NCI-H2107 (cell line): Measurements from ENCODE around the gene HSP90AB1.

Experiments
- DNase-seq: peaks from one replicate; lab custom pipeline; 2025; lab: John Stamatoyannopoulos, UW

HSP90AB1 gene

DNA sequence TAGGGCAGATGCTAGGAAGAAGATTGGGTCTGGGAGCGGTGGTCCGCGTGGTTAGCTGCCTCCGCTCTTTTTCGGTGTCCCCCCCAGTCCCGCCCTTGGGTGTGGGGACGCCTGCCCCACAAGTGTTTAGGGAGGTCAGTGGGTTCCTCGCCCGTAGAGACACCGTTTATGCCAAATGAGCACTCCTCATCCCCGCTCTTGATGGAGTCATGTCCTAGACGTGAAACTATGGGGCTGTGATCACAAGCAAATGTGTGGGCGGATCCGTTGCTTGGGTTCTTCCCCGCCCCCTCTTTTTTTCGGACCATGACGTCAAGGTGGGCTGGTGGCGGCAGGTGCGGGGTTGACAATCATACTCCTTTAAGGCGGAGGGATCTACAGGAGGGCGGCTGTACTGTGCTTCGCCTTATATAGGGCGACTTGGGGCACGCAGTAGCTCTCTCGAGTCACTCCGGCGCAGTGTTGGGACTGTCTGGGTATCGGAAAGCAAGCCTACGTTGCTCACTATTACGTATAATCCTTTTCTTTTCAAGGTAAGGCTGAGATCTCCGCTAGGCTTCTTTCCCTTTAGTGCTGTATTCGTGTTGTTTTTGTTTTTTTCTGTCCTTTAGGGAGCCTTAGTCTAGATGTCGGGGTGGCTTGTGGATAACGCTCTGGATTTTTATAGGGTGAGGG lies at the start of gene HSP90AB1:
Gene HSP90AB1, plus strand, starts transcription at position 439 of the 675 bp plus-strand sequence. CDS start 1,529 bp downstream, outside the sequence.
- peak; percentile 77 for DNase-seq

DNA sequence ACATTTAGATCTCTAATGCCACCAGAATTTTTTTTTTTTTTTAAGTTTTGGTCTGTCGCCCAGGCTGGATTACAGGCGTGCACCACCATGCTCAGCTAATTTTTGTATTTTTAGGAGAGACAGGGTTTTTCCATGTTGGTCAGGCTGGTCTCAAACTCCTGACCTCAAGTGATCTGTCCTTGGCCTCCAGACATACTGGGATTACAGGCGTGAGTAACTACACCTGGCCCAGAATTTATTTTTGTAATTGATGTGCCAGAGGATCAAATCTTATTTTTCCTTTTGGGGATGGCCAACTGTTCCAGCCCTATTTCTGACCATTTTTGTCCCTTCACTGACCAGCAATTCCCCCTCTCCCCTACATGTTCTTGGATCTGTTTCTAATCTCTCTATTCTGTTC lies 48.2 kb upstream of the HSP90AB1 start:
- DNase-seq = no peak

DNA sequence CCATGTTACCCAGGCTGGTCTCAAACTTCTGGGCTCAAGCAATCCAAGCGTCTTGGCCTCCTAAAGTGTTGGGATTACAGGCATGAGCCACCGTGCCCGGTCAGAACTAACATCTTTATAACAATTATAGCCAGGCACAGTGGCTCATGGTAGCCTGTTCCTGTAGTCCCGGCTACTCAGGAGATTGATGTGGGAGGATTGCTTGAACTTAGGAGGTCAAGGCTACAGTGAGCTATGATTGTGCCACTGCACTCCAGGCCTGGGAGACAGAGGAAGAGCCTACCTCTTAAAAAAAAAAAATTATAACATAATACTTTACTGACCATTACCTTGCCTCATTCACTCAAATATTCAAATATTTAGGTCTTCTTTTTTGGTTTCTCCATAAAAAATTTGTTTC lies 47.0 kb upstream of the HSP90AB1 start:
- DNase-seq = no peak

DNA sequence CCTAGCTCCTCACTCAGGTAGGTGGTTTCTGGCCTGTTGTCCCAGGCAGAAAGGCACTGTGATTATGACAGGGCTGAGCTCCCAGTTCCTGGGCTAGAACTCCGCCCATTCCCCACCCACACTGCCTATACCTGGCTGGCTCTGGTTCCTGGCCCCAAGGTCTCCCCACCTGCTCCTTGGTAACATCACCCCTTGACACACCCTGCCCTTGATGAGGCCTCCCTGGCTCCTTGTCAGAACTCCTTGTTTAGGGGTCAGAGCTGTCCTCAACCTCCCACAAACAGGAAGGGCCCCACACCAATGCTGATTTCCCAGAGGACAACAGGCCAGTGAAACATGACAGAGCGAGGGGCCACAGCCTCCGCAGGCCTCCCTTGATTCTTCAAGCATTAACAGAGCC lies 45.7 kb upstream of the HSP90AB1 start:
- DNase-seq = no peak

DNA sequence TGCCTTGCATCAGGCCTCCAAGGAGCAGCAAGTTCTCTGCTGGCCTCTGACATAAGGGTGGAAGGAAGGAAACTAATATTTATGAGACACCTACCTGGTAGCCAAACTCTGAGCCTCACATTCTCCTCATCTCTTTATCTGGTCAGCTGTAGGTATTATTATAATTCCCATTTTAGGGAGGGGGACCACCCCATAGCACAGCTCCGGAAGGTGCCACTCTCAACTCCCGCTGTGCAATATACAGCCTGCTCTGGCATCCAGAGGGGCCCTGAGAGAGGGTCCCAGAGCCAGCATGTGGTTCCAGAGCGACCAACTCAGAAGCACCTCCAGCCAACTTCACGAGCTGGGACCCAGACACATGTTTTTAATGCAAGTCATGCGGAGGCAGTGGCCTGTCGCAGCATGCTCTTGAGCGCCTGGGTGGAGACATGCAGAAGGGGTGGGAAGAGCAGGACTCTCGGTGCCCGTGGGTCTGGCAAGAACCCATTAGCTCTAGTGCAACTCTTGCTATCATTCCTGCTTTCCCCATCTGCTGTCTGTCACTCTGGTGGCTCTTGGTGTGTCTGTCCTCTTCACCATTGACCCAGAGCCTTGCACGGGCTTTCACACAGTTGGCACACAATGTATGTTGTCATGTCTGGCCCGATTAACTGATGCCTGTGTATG lies 45.1 kb upstream of the HSP90AB1 start:
- DNase-seq = no peak

DNA sequence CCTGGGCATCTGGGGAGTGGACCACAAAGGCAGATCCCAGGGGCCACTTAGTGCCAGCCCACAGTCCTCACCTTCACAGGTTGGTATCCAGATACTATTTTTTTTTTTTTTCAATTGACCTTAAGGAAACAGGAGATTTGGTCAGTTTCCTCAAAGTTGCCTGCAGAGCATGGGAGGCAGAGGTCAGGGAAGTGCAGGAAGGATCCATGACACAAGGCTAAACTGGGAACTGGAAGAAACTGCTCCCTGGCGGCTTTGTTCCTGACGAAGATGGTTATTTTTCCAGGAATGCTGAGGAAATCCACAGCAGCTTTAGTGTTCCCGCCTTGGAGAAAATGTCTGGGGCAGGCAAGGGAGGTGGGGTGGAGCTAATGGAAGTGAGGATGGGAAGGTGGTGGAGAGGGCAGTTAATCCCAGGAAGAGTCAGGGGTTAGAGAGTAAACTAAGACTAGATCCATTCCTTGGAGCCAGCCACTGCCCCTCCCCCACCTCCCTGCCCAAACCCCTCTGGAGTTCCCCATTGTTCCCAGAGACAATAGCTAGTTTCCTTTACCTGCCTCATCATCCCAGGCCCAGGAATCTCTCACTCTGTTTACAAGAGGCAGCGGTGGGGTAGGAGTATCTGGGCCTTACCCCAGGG lies 44.4 kb upstream of the HSP90AB1 start:
- no peak for DNase-seq

DNA sequence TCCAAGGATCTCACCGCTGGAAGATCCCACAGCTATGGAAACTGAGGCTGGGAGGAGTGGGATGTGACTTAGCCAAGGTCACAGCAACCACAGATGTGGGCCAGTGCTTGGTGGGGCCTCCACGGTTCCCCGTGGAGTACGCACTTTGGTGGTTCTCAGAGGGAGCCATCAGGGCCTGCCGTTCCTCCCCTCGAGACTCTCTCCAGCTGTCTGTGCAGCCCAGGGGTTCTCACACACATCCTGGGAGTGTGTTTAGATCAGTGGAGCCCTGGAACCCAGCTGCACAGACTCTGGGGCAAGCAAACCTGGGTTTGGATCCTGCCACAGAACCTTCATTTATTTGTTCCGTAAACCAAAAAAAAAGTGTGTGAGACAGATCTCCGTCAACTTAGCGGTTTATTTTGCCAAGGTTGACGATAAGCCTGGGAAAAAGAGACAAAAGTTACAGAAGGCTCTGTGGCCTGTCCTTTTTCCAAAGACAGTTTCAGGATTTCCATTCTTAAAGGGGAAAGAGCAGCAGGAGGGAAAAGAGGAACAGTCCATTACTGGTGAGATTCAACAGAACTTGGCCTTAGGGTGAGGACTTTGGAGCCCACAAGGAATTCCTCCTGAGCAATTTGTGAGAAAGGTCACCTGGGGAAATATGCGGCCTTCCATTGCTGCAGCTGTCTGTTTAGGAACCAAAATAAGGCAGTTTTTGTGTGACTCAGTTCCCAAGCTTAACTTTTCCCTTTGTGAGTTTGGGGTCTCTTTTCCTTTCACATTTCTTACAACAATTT lies 43.7 kb upstream of the HSP90AB1 start:
- DNase-seq = no peak

DNA sequence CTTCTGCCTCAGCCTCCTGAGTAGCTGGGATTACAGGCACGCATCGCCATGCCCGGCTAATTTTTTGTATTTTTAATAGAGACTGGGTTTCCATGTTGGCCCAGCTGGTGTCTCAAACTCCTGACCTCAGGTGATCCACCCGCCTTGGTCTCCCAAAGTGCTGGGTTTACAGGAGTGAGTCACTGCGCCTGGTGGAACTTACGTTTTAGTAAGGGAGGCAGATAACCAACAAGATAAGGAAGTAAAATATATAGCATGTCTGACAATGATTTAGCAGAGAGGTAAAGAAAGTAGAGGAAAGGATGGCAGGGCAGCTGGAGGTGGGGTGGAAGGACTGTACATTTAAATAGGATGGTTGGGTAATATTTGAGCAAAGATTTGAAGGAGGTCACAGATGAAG lies 42.9 kb upstream of the HSP90AB1 start:
- DNase-seq = no peak

DNA sequence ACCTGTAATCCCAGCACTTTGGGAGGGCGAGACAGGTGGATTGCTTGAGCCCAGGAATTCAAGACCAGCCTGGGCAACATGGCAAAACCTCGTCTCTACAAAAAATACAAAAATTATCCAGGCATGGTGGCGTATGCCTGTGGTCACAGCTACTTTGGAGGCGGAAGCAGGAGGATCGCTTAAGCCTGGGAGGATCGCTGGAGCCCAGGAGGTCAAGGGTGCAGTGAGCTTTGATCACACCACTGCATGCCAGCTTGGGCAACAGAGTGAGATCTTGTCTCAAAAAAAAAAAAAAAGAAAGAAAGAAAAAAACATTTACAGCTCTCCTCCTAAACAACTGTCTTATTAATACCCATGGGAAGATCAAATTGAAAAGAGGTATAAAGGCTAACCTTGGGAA lies 38.9 kb upstream of the HSP90AB1 start:
- no peak for DNase-seq

DNA sequence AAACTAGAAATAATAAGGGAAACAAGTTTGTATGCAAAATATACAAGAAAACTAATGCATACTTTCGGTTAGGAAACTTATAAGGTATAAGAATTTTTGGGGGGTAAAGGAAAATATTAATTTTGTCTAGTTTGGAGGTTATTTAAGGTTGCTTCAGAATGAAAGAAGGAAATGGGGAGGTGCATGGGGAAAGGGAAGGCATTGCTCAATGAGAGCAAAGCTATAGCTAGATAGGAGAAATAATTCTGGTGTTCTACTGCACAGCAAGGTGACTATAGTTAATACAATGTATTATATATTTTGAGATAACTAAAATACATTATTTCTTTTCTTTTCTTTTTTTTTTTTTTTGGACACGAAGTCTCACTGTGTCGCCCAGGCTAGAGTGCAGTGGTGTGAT lies 35.6 kb upstream of the HSP90AB1 start:
- DNase-seq = no peak

DNA sequence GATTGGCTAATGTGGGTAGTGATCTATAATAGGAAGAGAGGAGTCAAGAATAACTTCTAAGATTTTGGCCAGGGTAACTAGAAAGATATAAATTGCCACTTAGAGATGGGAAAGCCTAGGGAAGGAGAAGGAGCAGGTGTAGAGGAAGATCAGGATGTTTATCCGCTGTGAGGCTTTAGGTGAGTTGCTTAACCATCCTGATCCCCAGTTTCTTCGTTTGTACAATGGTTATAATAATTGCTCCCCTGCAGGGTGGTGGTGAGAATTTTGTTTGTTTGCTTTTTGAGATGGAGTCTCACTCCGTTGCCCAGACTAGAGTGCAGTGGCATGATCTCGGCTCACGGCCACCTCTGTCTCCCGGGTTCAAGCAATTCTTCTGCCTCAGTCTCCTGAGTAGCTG lies 32.6 kb upstream of the HSP90AB1 start:
- no peak for DNase-seq

DNA sequence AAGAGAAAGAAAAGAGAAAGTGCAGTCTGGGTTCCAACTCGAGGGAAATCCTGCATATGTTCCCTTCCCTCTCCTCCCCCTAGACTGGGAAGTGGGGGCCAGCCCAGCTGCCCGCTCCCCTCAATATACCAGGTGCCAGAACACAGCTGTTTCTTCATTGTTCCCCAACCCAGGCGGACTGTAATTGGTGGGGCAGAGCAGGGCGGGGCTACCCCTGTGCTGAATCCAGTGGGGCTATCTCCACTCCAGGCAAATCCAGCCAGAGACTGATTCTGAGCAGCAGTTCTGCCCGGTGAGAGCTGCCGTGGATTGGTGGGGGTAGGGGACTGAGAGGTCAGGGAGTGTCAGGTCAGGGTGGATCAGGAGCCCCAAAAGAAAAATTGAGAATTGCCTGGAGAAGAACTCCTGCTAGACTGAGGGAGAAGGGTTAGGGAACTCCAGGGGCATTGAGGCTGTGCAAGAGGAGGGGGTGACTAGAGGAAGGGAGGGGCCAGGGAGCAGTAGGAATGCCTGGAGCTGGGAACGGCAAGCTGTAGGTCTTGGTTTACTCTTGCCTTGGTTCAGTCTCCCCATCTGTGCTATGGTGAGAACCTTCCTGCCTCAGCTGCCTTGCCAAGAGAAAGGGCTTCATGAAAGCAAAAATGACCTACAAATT lies 30.1 kb upstream of the HSP90AB1 start, which contains the start of gene MYMX:
Gene MYMX, plus strand, starts transcription at position 250 of the 655 bp plus-strand sequence. CDS start 546 bp downstream, outside the sequence.
- DNase-seq = no peak

DNA sequence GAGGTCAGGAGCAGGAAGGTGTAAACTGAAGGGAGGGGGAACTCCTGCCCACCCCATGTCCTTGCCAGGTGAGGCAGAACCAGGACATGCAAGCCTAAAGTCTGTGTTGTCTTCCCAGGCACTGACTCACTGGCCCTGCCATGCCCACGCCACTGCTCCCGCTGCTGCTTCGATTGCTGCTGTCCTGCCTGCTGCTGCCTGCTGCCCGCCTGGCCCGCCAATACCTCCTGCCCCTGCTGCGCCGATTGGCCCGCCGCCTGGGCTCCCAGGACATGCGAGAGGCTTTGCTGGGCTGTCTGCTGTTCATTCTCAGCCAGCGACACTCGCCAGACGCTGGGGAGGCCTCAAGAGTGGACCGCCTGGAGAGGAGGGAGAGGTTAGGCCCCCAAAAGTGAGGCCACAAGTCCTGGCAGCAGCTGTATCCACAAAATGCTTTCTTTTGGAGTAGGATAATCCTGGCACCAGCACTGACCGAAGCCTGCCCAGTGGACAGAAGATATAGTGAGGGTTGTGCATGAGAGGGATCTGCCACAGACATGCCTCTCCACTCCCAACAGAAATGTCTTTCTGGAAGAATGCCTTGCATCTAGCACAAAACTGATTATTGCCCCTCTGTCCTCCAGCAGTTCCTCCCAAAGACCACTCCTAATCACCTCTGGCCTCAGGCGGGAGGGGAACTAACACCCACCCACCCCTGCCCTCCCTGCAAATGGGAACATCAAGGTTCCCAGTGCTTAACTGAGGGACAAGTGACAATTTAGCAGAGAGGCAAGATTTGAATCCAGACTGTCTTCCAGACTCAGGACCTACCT lies 29.4 kb upstream of the HSP90AB1 start:
- DNase-seq = no peak

DNA sequence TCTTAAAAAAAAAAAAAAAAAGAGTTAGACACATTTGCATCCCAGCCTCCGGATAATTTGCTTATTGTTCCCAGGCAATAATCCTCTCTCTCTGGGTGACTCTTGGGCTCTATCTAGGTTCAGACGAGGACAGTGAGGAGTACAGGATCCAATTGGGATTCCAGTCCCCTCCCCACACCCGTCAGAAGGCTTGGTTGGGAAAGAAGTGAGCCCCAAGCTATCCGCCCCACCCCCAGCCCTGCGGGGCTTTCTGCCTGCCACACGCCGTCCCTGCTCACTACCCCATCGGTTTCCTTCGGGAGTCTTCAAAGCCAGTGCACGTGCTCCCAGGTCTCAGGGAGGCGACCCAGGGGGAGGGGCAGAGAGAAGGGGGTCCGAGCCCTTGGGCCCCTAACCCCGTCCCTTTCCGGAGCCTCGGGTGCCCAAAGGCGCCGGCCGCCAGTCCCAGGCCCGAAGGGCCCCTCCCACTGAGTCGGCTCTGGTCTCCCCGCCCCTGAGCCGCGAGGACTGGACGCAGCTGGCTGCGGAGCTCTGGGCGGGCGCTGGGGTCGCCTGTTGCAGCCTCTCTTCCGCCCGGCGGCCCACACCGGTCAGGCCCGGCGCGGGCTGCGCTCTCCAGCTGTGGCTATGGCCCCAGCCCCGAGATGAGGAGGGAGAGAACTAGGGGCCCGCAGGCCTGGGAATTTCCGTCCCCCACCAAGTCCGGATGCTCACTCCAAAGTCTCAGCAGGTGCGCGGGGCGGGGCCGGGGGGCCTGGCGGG lies 27.7 kb upstream of the HSP90AB1 start:
- no peak for DNase-seq

DNA sequence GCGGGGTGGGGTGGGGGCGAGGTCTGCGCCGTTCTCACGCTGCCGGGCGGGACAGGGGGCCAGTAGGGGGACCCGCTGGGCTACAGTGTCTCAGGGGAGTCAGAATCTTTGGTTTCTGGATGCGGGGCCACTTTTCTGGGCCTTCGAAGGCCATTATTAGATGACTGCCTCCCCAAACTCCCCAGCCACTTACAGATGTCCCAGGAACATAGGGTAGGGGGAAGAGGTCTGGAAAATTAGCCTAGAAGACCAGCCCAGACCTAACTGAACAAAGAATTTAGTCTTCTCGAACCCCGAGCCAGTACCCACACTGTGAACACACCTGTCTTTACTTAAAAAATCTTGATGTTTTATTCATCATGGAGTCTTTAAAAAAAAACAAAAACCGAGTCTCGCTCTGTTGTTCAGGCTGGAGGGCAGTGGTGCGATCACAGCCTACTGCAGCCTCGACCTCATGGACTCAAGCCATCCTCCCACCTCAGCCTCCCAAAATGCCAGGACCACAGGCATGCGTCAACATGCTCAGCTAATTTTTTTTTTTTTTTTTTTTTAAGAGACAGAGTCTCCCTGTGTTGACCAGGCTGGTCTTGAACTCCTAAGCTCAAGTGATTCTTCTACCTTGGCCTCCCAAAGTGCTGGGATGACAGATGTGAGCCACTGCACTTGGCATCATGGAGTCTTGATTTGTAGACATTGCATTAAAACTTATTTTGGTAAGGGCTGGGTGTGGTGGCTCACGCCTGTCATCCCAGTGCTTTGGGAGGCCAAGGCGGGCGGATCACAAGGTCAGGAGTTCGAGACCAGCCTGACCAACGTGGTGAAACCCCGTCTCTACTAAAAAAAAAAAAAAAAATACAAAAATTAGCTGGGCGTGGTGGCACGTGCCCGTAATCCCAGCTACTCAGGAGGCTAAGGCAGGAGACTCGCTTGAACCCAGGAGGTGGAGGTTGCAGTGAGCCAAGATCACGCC lies 26.8 kb upstream of the HSP90AB1 start:
- DNase-seq = no peak

DNA sequence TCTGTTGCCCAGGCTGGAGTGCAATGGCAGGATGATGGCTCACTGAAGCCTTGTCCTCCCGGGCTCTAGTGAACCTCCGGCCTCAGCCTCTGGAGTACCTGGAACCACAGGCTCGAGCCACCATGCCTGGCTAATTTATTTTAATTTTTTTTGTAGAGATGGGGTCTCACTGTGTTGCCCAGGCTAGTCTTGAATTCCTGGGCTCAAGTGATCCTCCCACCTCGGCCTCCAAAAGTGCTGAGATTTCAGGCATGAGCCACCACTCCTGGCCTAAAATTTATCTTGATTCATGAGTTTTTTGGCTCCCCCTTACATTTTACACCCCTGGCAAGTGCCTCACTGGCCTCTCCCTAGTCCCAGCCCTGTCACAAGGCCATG lies 26.0 kb upstream of the HSP90AB1 start:
- DNase-seq = no peak

DNA sequence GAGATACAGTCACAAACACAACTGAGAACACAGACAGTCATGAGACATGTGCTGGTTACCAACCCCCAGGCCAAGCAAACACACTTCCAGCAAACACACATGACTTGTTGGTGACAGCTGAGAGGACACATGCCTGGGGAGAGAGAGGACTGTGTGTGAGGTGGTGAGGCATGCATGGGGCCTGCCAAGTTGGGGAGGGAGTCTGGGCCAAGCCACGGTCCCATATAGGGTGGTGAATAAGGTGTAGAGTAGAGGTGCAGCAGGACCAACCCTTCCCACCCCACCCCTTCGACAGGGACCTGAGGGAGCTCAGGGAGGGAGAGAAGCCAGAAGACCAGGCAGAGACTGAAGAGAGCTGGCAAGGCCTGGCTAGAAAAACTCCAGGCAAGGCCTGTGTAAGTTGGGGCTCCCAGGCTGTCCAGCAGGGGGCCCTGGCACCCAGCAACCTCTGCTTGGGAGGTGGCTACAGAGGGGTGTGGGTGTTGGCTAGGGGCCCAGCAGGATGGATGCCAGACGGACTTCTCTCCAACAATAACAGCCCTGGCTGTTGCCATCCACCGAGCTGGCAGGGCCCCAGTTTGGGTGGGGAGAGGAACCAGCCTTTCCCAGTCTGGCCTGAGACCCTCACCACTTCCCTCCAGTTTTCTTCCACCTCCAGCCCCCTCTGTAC lies 25.5 kb upstream of the HSP90AB1 start:
- DNase-seq = peak; percentile 46

DNA sequence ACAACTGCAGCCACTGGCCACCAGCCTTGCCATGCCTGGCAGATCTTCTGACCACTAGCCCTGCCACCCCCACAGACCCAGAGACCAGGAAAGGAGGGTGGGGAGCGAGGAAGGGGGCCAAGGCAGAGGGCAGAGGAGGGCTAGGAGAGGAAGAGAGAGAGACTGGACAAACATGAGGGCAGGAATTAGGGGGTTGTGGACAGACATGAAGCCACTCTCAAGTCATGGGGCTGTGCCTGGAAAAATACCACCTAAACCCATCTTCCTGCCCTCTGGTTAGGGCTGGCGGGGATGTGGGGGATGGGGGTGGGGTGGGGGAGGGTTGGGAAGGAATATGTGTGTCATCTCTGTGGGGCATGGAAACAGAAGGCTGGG lies 25.0 kb upstream of the HSP90AB1 start:
- DNase-seq = no peak
